ENCODE measurements around the gene DENND4C. TPM values are rescaled to one million over a fixed set of nuclear protein-coding genes. Genes with fewer than 3 reads are reported as not detected.

DENND4C gene
- total RNA-seq (100 to 1,000 TPM in 1 of 7 donors, 10 to 100 TPM in 6; 41.0 to 106 (median 55.3) TPM), polyA plus RNA-seq (1 to 10 TPM; 3.7 to 7.9 (median 4.5) TPM)
- long read RNA-seq, donor 1, partial matches to known transcripts: 4,045 of 4,239 reads
- long read RNA-seq, donor 1, other reads (novel, unspliced or antisense): 191 of 4,239 reads
- long read RNA-seq, donor 2, full-length matches to known transcripts: 1 of 4,701 reads
- long read RNA-seq, donor 2, partial matches to known transcripts: 4,507 of 4,701 reads
- long read RNA-seq, donor 2, other reads (novel, unspliced or antisense): 193 of 4,701 reads

DNA sequence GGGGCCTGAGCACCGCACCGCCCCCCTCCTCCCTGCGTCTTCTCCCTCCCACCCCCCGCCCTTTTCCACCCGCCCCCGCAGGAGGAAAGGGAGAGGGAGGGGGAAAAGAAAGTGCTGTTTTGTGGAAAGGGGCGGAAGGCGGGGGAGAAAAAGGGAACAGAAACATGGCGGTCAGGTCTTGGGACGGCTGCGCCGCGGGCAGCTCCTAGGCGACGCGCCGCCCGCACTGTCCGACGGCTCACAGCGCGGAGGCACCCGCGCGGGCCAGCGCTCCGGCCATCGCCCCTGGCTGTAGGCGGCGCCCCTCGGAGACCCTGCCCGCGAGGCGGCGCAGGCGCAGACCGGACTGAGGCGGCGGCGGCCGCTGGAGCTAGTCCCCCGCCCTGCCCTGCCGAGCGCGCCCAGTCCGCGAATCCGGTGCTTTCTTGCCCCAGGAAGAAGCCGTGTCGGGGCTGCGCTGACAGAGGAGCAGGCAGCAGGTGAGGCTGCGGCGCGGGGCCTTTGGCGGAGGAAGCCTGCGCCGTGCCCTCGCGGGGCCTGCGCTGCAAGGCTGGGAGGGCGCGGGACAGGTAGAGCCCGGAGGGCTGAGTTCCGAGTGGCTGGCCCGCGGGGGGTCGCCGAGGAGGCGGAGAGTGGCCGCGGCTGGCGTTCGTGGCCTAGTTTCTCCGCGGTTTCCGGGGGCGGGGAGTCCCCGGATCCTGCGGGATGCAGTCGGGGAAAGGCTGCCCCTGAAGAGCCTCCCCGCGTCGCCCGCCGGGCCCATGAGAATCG, at the start of gene DENND4C:
TSS of gene DENND4C (plus strand) at position 339 of the 771 bp plus-strand sequence. CDS start 45,482 bp downstream, outside the sequence.
- H3K27ac ChIP-seq: peak within 1 kb of the TSS; percentile 77 to 97 (median 96)
- 0 to 1% (median 0%) methylated on average over 29 to 84 of the region's 86 CpGs for WGBS, 5 donors
- H3K9me3 ChIP-seq: no peaks in the 10 kb centered on the region
- H3K36me3 ChIP-seq: no peaks in the 10 kb centered on the region
- H3K4me3 ChIP-seq: peak within 1 kb of the TSS; percentile 78 to 97 (median 92)
- no peaks in the 10 kb centered on the region for H3K27me3 ChIP-seq (replicated peaks in 1 of 7)
- TF ChIP-seq, protein P1, sequence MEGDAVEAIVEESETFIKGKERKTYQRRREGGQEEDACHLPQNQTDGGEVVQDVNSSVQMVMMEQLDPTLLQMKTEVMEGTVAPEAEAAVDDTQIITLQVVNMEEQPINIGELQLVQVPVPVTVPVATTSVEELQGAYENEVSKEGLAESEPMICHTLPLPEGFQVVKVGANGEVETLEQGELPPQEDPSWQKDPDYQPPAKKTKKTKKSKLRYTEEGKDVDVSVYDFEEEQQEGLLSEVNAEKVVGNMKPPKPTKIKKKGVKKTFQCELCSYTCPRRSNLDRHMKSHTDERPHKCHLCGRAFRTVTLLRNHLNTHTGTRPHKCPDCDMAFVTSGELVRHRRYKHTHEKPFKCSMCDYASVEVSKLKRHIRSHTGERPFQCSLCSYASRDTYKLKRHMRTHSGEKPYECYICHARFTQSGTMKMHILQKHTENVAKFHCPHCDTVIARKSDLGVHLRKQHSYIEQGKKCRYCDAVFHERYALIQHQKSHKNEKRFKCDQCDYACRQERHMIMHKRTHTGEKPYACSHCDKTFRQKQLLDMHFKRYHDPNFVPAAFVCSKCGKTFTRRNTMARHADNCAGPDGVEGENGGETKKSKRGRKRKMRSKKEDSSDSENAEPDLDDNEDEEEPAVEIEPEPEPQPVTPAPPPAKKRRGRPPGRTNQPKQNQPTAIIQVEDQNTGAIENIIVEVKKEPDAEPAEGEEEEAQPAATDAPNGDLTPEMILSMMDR (IDR thresholded peaks at IDR 0.05 in 8 of 11, conservative IDR thresholded peaks at IDR 0.05 in 3 of 11): peak in 7 of 11 experiments; percentile 5 to 38 (median 13)
- TF ChIP-seq POLR2A (IDR thresholded peaks at IDR 0.05) (peak in 2 of 3 donors; percentile 42 to 71), POLR2AphosphoS5 (IDR thresholded peaks at IDR 0.05) (peak; percentile 89 to 95 (median 92))
- intact Hi-C loops (cut with DNase I; ENCODE audit: low total_unique reads): loop anchor here (10.0 kb wide), 1 partner anchor 144 kb away; no protein-coding TSS in a partner anchor
- peaks cover 22 to 53% (median 33%) of the 10 kb centered on the region in 6 donors for H3K4me1 ChIP-seq
- DNase-seq: peak; percentile 96

DNA sequence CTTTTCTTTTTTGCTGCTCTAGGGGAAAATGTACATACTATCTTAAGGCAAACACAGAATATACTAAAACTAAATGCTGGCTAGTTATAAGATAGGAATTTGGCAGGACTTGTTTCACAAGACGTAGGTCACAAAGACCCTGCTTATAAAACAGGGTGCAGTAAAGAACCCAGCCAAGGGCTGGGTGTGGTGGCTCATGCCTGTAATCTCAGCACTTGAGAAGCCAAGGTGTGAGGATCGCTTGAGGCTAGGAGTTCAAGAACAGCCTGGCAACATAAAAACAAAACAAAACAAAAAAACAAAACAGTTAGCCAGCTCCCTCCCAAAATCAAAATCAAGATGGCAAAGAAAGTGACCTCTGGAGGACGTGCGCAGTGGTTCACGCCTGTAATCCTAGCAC, 49.5 kb upstream of the DENND4C start:
- H3K9me3 ChIP-seq: no peaks in the 10 kb centered on the region
- no peaks in the 10 kb centered on the region for H3K36me3 ChIP-seq
- intact Hi-C loops (cut with DNase I; ENCODE audit: low total_unique reads): no loop called here
- WGBS, 5 donors: 84 to 93% (median 87%) methylated on average over 5 of the region's 5 CpGs
- TF ChIP-seq POLR2A (IDR thresholded peaks at IDR 0.05) (no peak), POLR2AphosphoS5 (IDR thresholded peaks at IDR 0.05) (no peak)
- TF ChIP-seq, protein P1 (IDR thresholded peaks at IDR 0.05 in 8 of 11, conservative IDR thresholded peaks at IDR 0.05 in 3 of 11): no peak
- no peak for DNase-seq
- H3K27ac ChIP-seq: no peak overlapping the region
- no peak overlapping the region for H3K4me3 ChIP-seq
- H3K27me3 ChIP-seq (replicated peaks in 1 of 7): no peaks in the 10 kb centered on the region
- H3K4me1 ChIP-seq: peaks cover 4 to 40% (median 28%) of the 10 kb centered on the region in 6 donors

DNA sequence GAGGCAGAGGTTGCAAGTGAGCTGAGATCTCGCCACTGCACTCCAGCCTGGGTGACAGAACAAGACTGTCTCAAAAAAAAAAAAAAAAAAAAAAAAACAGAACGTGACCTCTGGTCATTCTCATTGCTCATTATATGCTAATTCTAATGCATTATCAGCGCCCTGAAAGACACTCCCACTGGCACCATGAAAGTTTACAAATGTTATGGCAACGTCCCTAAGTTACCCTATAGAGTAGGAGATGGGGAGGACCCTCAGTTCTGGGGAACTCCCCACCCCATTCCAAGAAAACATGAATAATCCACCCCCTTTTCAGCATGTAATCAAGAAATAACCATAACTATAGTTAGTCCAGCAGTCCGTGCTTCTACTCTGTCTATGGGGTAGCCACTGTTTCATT, 48.9 kb upstream of the DENND4C start:
- intact Hi-C loops (cut with DNase I; ENCODE audit: low total_unique reads): no loop called here
- Histone ChIP-seq H3K27me3 (replicated peaks in 1 of 7) (no peaks in the 10 kb centered on the region), H3K4me3 (no peak overlapping the region), H3K27ac (peak overlapping the region in 2 of 8 donors; percentile 71 to 77), H3K36me3 (no peaks in the 10 kb centered on the region), H3K4me1 (peaks cover 4 to 40% (median 28%) of the 10 kb centered on the region in 6 donors), H3K9me3 (no peaks in the 10 kb centered on the region)
- no peak for DNase-seq
- no peak for TF ChIP-seq POLR2AphosphoS5 (IDR thresholded peaks at IDR 0.05)
- TF ChIP-seq, protein P1 (IDR thresholded peaks at IDR 0.05 in 8 of 11, conservative IDR thresholded peaks at IDR 0.05 in 3 of 11): no peak
- TF ChIP-seq POLR2A (IDR thresholded peaks at IDR 0.05): no peak
- 79 to 92% (median 83%) methylated on average over 5 of the region's 5 CpGs for WGBS, 5 donors
